Ovary (tissue), 3 donors: ENCODE results near the gene KIAA0825.

Experiments
- CTCF ChIP-seq, 3 donors: fragments of 450-650 bp in 2 of 3; fragments of 200-600 bp in 1 of 3; IDR thresholded peaks; one replicate each; pipeline versions ENCODE4 v1.5.1 to v1.8.0; 2016 to 2022; ENCODE audit warnings: antibody characterized with exemption in 3 of 3, mild to moderate bottlenecking in 1 of 3
- EP300 ChIP-seq: sonication (generic); formaldehyde crosslinking; IDR thresholded peaks from one replicate; pipeline ENCODE4 v1.6.1; 2017; ENCODE audit warnings: antibody characterized with exemption
- POLR2A ChIP-seq: fragments of 450-650 bp; IDR thresholded peaks from one replicate; pipeline ENCODE4 v1.6.1; 2017; ENCODE audit warnings: antibody characterized with exemption, mild to moderate bottlenecking, moderate library complexity
- donor health status: DM: no; HTN: no; CAD: no.

DNA sequence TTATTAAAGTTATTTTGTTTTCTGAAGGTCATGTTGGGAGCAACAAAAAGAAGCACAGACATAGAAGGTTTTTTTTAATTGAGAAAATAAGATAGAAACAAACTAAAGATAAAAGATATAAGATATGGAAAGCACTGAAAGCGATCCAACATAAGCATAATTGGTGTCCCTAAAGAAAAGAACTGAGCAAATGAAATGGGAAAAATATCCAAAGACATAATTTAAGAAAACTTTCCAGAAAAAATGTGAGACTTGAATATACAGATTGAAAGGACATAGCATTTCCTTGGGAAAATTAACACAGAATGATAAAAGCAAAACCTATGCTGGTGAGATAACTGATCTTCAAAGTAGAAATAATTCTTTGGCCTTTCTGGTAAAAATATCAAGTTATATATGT is 289.3 kb downstream of the KIAA0825 start:
- TF ChIP-seq CTCF (IDR thresholded peaks at IDR 0.05) = no peak
- TF ChIP-seq EP300 = no peak
- TF ChIP-seq POLR2A = no peak
